HepG2 (cell line): ENCODE results near the gene SIRT1. TPM values are rescaled to one million over a fixed set of nuclear protein-coding genes. Genes with fewer than 3 reads are reported as not detected.
A peak's percentile ranks its signal among the peaks of the same experiment; 100 is the strongest.

Experiments used
- ASH2L ChIP-seq: fragments of 300-600, 200-600 bp; sonication (generic); IDR thresholded peaks from 2 replicates; pipeline ENCODE4 v1.7.0; 2017; ENCODE audit warnings: low read depth, mild to moderate bottlenecking, moderate library complexity, mixed read lengths, low read length; ENCODE audit not compliant: insufficient read length
- ATF2 ChIP-seq: sonication (generic); formaldehyde crosslinking; IDR thresholded peaks from 2 replicates; pipeline ENCODE4 v1.4.0; 2020; ENCODE audit warnings: missing genetic modification reagents
- E2F5 ChIP-seq: sonication (generic); formaldehyde crosslinking; conservative IDR thresholded peaks from 2 replicates; pipeline ENCODE4 v1.4.0; 2020; ENCODE audit warnings: missing genetic modification reagents
- GFI1 ChIP-seq: sonication (generic); formaldehyde crosslinking; IDR thresholded peaks from 2 replicates; pipeline ENCODE4 v1.5.0; 2020; ENCODE audit warnings: missing genetic modification reagents, mild to moderate bottlenecking, borderline replicate concordance
- MBNL3 ChIP-seq: fragments of 250-450 bp; sonication (Bioruptor Pico); conservative IDR thresholded peaks from 2 replicates; pipeline ENCODE4 v1.8.0; 2022; ENCODE audit warnings: mild to moderate bottlenecking, inconsistent platforms
- NCOR1 ChIP-seq: fragments of 200-600 bp; sonication (generic); IDR thresholded peaks from 2 replicates; pipeline ENCODE4 v1.7.0; 2017; ENCODE audit warnings: antibody characterized with exemption, low read length, borderline replicate concordance
- PAWR ChIP-seq: sonication (generic); formaldehyde crosslinking; IDR thresholded peaks from 2 replicates; pipeline ENCODE4 v1.4.0; 2020; ENCODE audit warnings: missing genetic modification reagents, mild to moderate bottlenecking, borderline replicate concordance
- PHF5A ChIP-seq: IDR thresholded peaks from one replicate; pipeline ENCODE4 v1.6.1; 2018; ENCODE audit warnings: low read depth, missing genetic modification reagents; ENCODE audit not compliant: unreplicated experiment
- RNF2 ChIP-seq: fragments of 450-650 bp; conservative IDR thresholded peaks from 2 replicates; pipeline ENCODE4 v1.6.1; 2016; ENCODE audit warnings: low read depth
- SKIL ChIP-seq: sonication (generic); formaldehyde crosslinking; IDR thresholded peaks from 2 replicates; pipeline ENCODE4 v1.8.0; 2022; ENCODE audit warnings: missing genetic modification reagents, mild to moderate bottlenecking, moderate library complexity, borderline replicate concordance
- TEAD3 ChIP-seq: optimal IDR thresholded peaks from 2 replicates; pipeline ENCODE3; 2016; ENCODE audit warnings: borderline replicate concordance
- TSC22D2 ChIP-seq: sonication (generic); formaldehyde crosslinking; IDR thresholded peaks from 2 replicates; pipeline ENCODE4 v1.5.1; 2020; ENCODE audit warnings: missing genetic modification reagents, mild to moderate bottlenecking, borderline replicate concordance
- ZBTB38 ChIP-seq: sonication (generic); formaldehyde crosslinking; IDR thresholded peaks from 2 replicates; pipeline ENCODE4 v1.5.1; 2020; ENCODE audit warnings: mild to moderate bottlenecking, missing genetic modification reagents
- ZKSCAN8 ChIP-seq: IDR thresholded peaks from 2 replicates; pipeline ENCODE4 v1.6.1; 2016; ENCODE audit warnings: borderline replicate concordance, missing genetic modification reagents, missing compliant biosample characterization
- ZNF207 ChIP-seq: fragments of 450-650 bp; IDR thresholded peaks from 2 replicates; pipeline ENCODE4 v1.6.1; 2016; ENCODE audit warnings: antibody characterized with exemption, borderline replicate concordance
- ZNF251 ChIP-seq: sonication (generic); formaldehyde crosslinking; IDR thresholded peaks from 2 replicates; pipeline ENCODE4 v1.9.0; 2021; ENCODE audit warnings: mild to moderate bottlenecking, missing genetic modification reagents
- ZNF367 ChIP-seq: sonication (generic); formaldehyde crosslinking; IDR thresholded peaks from 2 replicates; pipeline ENCODE4 v1.4.0; 2020; ENCODE audit warnings: missing genetic modification reagents, borderline replicate concordance
- ZNF382 ChIP-seq: sonication (generic); formaldehyde crosslinking; IDR thresholded peaks from 2 replicates; pipeline ENCODE4 v1.5.0; 2020; ENCODE audit warnings: missing genetic modification reagents, mild to moderate bottlenecking, borderline replicate concordance
- ZNF446 ChIP-seq: sonication (generic); formaldehyde crosslinking; IDR thresholded peaks from 2 replicates; pipeline ENCODE4 v1.5.0; 2020; ENCODE audit warnings: mild to moderate bottlenecking, missing genetic modification reagents
- ZNF749 ChIP-seq: sonication (generic); formaldehyde crosslinking; IDR thresholded peaks from 2 replicates; pipeline ENCODE4 v1.8.0; 2022; ENCODE audit warnings: mild to moderate bottlenecking, missing genetic modification reagents, moderate library complexity, borderline replicate concordance
- ZNF775 ChIP-seq: sonication (generic); formaldehyde crosslinking; IDR thresholded peaks from 2 replicates; pipeline ENCODE4 v1.4.0; 2020; ENCODE audit warnings: missing genetic modification reagents, mild to moderate bottlenecking, moderate library complexity, borderline replicate concordance
- ZNF776 ChIP-seq: sonication (generic); formaldehyde crosslinking; IDR thresholded peaks from 2 replicates; pipeline ENCODE4 v1.4.0; 2020; ENCODE audit warnings: mild to moderate bottlenecking, missing genetic modification reagents
- polyA plus RNA-seq, 8 experiments: library from polyadenylated mRNA; depleted of rRNA in 3 of 8; stranded (reverse) in 7 of 8; unstranded in 1 of 8; fragments of >200 nt; fragmentation: Illumina TruSeq in 4 of 8; extraction: Trizol in 4 of 8; gene quantifications; 2 replicates each; pipeline versions ENCODE4 v1.2.1 to v1.2.3, GENCODE V29; 2011 to 2016; ENCODE audit warnings: low read depth in 4 of 8, missing spikeins in 1 of 8, mixed read lengths in 1 of 8; ENCODE audit not compliant: insufficient read depth in 1 of 8
- total RNA-seq, 5 experiments: library from RNA; depleted of rRNA; stranded (reverse); fragments of >200 nt; fragmentation: Illumina TruSeq; extraction: Trizol; gene quantifications; 2 replicates each; pipeline ENCODE4 v1.2.3, GENCODE V29; 2016; ENCODE audit warnings: low read depth in 1 of 5
- TF ChIP-seq, protein P1 (sequence below): IDR thresholded peaks from 2 replicates; pipeline ENCODE4 v1.6.1; 2016; ENCODE audit warnings: missing genetic modification reagents, missing compliant biosample characterization
- TF ChIP-seq, protein P2 (sequence below): sonication (generic); formaldehyde crosslinking; IDR thresholded peaks from 2 replicates; pipeline ENCODE4 v1.4.0; 2020; ENCODE audit warnings: missing genetic modification reagents

The SIRT1 gene
- total and polyA plus RNA-seq, 2 of the 13 experiments (the other 11 are each of a cell fraction or from before 2014, with no cell fraction given): 9.4 to 10.2 TPM

- TF ChIP-seq ATF2 (CRISPR knock-in tag): 0 out of 2 replicates have a peak, but pooled peaks have one; percentile 34
- TF ChIP-seq ZNF367 (CRISPR knock-in tag): no peak
- no peak for TF ChIP-seq PAWR
- no peak for TF ChIP-seq ZNF775 (CRISPR knock-in tag)
- peak; percentile 29 for TF ChIP-seq TEAD3
- TF ChIP-seq RNF2: no peak
- TF ChIP-seq ZNF251 (CRISPR knock-in tag): no peak
- no peak for TF ChIP-seq NCOR1
- 0 out of 2 replicates have a peak, but pooled peaks have one; percentile 30 for TF ChIP-seq GFI1 (CRISPR knock-in tag)
- no peak for TF ChIP-seq ZBTB38 (CRISPR knock-in tag)
- TF ChIP-seq, protein P1, sequence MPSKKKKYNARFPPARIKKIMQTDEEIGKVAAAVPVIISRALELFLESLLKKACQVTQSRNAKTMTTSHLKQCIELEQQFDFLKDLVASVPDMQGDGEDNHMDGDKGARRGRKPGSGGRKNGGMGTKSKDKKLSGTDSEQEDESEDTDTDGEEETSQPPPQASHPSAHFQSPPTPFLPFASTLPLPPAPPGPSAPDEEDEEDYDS (CRISPR knock-in tag): peak; percentile 83
- no peak for TF ChIP-seq E2F5 (CRISPR knock-in tag)
- TF ChIP-seq SKIL (CRISPR knock-in tag): no peak
- TF ChIP-seq ZNF382: no peak
- TF ChIP-seq TSC22D2: no peak
- TF ChIP-seq ASH2L: peak; percentile 34
- TF ChIP-seq ZNF207: no peak
- TF ChIP-seq, protein P2, sequence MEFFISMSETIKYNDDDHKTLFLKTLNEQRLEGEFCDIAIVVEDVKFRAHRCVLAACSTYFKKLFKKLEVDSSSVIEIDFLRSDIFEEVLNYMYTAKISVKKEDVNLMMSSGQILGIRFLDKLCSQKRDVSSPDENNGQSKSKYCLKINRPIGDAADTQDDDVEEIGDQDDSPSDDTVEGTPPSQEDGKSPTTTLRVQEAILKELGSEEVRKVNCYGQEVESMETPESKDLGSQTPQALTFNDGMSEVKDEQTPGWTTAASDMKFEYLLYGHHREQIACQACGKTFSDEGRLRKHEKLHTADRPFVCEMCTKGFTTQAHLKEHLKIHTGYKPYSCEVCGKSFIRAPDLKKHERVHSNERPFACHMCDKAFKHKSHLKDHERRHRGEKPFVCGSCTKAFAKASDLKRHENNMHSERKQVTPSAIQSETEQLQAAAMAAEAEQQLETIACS (CRISPR knock-in tag): no peak
- peak; percentile 21; the same call in 1 of the 2 replicates for TF ChIP-seq ZKSCAN8 (CRISPR knock-in tag)
- no peak for TF ChIP-seq ZNF446
- no peak for TF ChIP-seq MBNL3 (CRISPR knock-in tag)
- TF ChIP-seq PHF5A (CRISPR knock-in tag): no peak
- no peak for TF ChIP-seq ZNF749 (CRISPR knock-in tag)
- no peak for TF ChIP-seq ZNF776 (CRISPR knock-in tag)
These were observed 46.7 kb upstream of the SIRT1 start, which contains the start of gene DNAJC12 (continued) for GRCh38 chr10:67837541-67838314.
